HepG2 (cell line): ENCODE results near the gene MASP1. TPM values are rescaled to one million over a fixed set of nuclear protein-coding genes. Genes with fewer than 3 reads are reported as not detected.

Source experiments
- AHDC1 ChIP-seq: sonication (generic); formaldehyde crosslinking; IDR thresholded peaks from 2 replicates; pipeline ENCODE4 v1.5.1; 2020; ENCODE audit warnings: mild to moderate bottlenecking, missing genetic modification reagents, borderline replicate concordance
- ATF3 ChIP-seq: sonication (generic); formaldehyde crosslinking; IDR thresholded peaks from 2 replicates; pipeline ENCODE4 v1.4.0; 2020; ENCODE audit warnings: missing genetic modification reagents
- ETV5 ChIP-seq: IDR thresholded peaks from 2 replicates; pipeline ENCODE4 v1.6.1; 2018; ENCODE audit warnings: missing biosample characterization, missing genetic modification reagents, inconsistent platforms, borderline replicate concordance
- FOXJ3 ChIP-seq: sonication (generic); formaldehyde crosslinking; IDR thresholded peaks from 2 replicates; pipeline ENCODE4 v1.4.0; 2020; ENCODE audit warnings: missing genetic modification reagents, mild to moderate bottlenecking, borderline replicate concordance
- FOXK1 ChIP-seq: sonication (generic); formaldehyde crosslinking; IDR thresholded peaks from 2 replicates; pipeline ENCODE4 v1.4.0; 2020; ENCODE audit warnings: low read depth, missing genetic modification reagents, borderline replicate concordance
- PCBP2 ChIP-seq: fragments of 200-400 bp; formaldehyde crosslinking; optimal IDR thresholded peaks from 2 replicates; pipeline ENCODE3; 2018; ENCODE audit warnings: low read length, low read depth; ENCODE audit not compliant: poor library complexity, severe bottlenecking
- RERE ChIP-seq: IDR thresholded peaks from 2 replicates; pipeline ENCODE4 v1.6.1; 2016; ENCODE audit warnings: low read depth, missing genetic modification reagents, missing compliant biosample characterization
- TBX2 ChIP-seq: sonication (generic); formaldehyde crosslinking; IDR thresholded peaks from 2 replicates; pipeline ENCODE4 v1.5.0; 2020; ENCODE audit warnings: missing genetic modification reagents, mild to moderate bottlenecking, borderline replicate concordance
- TCF7 ChIP-seq: sonication (generic); IDR thresholded peaks from 2 replicates; pipeline ENCODE4 v1.6.1; 2016; ENCODE audit warnings: antibody characterized with exemption, low read depth
- ZBTB43 ChIP-seq: sonication (generic); formaldehyde crosslinking; conservative IDR thresholded peaks from 2 replicates; pipeline ENCODE4 v1.4.0; 2020; ENCODE audit warnings: missing genetic modification reagents
- ZNF503 ChIP-seq: sonication (generic); formaldehyde crosslinking; IDR thresholded peaks from 2 replicates; pipeline ENCODE4 v1.4.0; 2020; ENCODE audit warnings: missing genetic modification reagents
- ZNF777 ChIP-seq: sonication (generic); formaldehyde crosslinking; IDR thresholded peaks from 2 replicates; pipeline ENCODE4 v1.4.0; 2020; ENCODE audit warnings: missing genetic modification reagents
- polyA plus RNA-seq, 8 experiments: library from polyadenylated mRNA; depleted of rRNA in 3 of 8; stranded (reverse) in 7 of 8; unstranded in 1 of 8; fragments of >200 nt; fragmentation: Illumina TruSeq in 4 of 8; extraction: Trizol in 4 of 8; gene quantifications; 2 replicates each; pipeline versions ENCODE4 v1.2.1 to v1.2.3, GENCODE V29; 2011 to 2016; ENCODE audit warnings: low read depth in 4 of 8, missing spikeins in 1 of 8, mixed read lengths in 1 of 8; ENCODE audit not compliant: insufficient read depth in 1 of 8
- total RNA-seq, 5 experiments: library from RNA; depleted of rRNA; stranded (reverse); fragments of >200 nt; fragmentation: Illumina TruSeq; extraction: Trizol; gene quantifications; 2 replicates each; pipeline ENCODE4 v1.2.3, GENCODE V29; 2016; ENCODE audit warnings: low read depth in 1 of 5

The MASP1 gene
- total and polyA plus RNA-seq, 2 of the 13 experiments (the other 11 are each of a cell fraction or from before 2014, with no cell fraction given), result 10.8 to 56.0 TPM

- peak; percentile 35; the same call in 1 of the 2 replicates for TF ChIP-seq TCF7
- peak; percentile 66; the same call in 1 of the 2 replicates for TF ChIP-seq TBX2 (CRISPR knock-in tag)
- peak; percentile 25; the same call in 1 of the 2 replicates for TF ChIP-seq AHDC1 (CRISPR knock-in tag)
- peak; percentile 58 for TF ChIP-seq ZNF503
- peak; percentile 52; the same call in 1 of the 2 replicates for TF ChIP-seq ZBTB43 (CRISPR knock-in tag)
- peak; percentile 86 for TF ChIP-seq ATF3
- TF ChIP-seq ETV5 (CRISPR knock-in tag), result peak; percentile 41; the same call in 1 of the 2 replicates
- no peak for TF ChIP-seq ZNF777 (CRISPR knock-in tag)
- TF ChIP-seq PCBP2, result no peak
- peak; percentile 76; the same call in 1 of the 2 replicates for TF ChIP-seq FOXJ3 (CRISPR knock-in tag)
- 0 out of 2 replicates have a peak, but pooled peaks have one; percentile 40 for TF ChIP-seq FOXK1 (CRISPR knock-in tag)
- 0 out of 2 replicates have a peak, but pooled peaks have one; percentile 21 for TF ChIP-seq RERE (CRISPR knock-in tag)
Observed at GRCh38 chr3:187264021-187264420, 27.5 kb downstream of the MASP1 start (continued).
